GM12891 (cell line): Measurements from ENCODE around the gene RFWD3.

Source experiments
- PAX5 ChIP-seq: IDR thresholded peaks from 2 replicates; pipeline ENCODE4 v1.6.1; 2011; ENCODE audit warnings: low read length, moderate library complexity, mild to moderate bottlenecking; ENCODE audit not compliant: insufficient read depth, severe bottlenecking
- POLR2A ChIP-seq: IDR thresholded peaks from 2 replicates; pipeline ENCODE4 v1.6.1; 2011; ENCODE audit warnings: low read depth, low read length, control low read depth
- POLR2AphosphoS5 ChIP-seq: IDR thresholded peaks from 2 replicates; pipeline ENCODE4 v1.6.1; 2011; ENCODE audit warnings: low read depth, low read length, control low read depth
- POU2F2 ChIP-seq: IDR thresholded peaks from 2 replicates; pipeline ENCODE4 v1.6.1; 2011; ENCODE audit warnings: low read depth, mild to moderate bottlenecking, control low read depth, low read length, moderate library complexity
- SPI1 ChIP-seq: IDR thresholded peaks from 2 replicates; pipeline ENCODE4 v1.6.1; 2011; ENCODE audit warnings: low read depth, low read length, control low read depth
- TAF1 ChIP-seq: IDR thresholded peaks from 2 replicates; pipeline ENCODE4 v1.6.1; 2011; ENCODE audit warnings: low read depth, low read length, control low read depth

GRCh38 chr16:74654536-74655050 lies 12.1 kb downstream of the RFWD3 start:
- TF ChIP-seq POLR2A = no peak
- no peak for TF ChIP-seq POLR2AphosphoS5
- no peak for TF ChIP-seq TAF1
- TF ChIP-seq SPI1 = no peak
- no peak for TF ChIP-seq POU2F2
- no peak for TF ChIP-seq PAX5
